Renal cortex interstitium (tissue), 15 donors: ENCODE measurements around the gene PSMG2. TPM values are rescaled to one million over a fixed set of nuclear protein-coding genes. Genes with fewer than 3 reads are reported as not detected.

Experiments
- DNase-seq, 11 donors: peaks; one replicate each; pipeline ENCODE4 v3.0.0-alpha.2; 2013; ENCODE audit warnings: low read depth in 9 of 11, low spot score in 4 of 11; ENCODE audit errors: extremely low read depth in 1 of 11
- long read RNA-seq, 16 experiments: transcript quantifications; one replicate each; lab custom pipeline, GENCODE V29; 2026
- polyA plus RNA-seq, 3 donors: library from polyadenylated mRNA; unstranded; fragments of 120-200 nt; gene quantifications; one replicate each; pipeline ENCODE4 v1.2.1, GENCODE V29; 2013; ENCODE audit not compliant: insufficient read length in 3 of 3

PSMG2 gene
- 10 to 100 TPM; 65.3 to 77.4 (median 76.7) TPM for polyA plus RNA-seq
- long read RNA-seq, donor 1, transcript PSMG2-201 (7 exons, 1,686 nt): major isoform, 30 of 30 reads
- long read RNA-seq, donor 1, partial matches to known transcripts: 0 of 30 reads
- long read RNA-seq, donor 1, other reads (novel, unspliced or antisense): 0 of 30 reads
- long read RNA-seq, donor 2, transcript PSMG2-201 (7 exons, 1,686 nt): major isoform, 21 of 24 reads
- long read RNA-seq, donor 2, partial matches to known transcripts: 0 of 24 reads
- long read RNA-seq, donor 2, other reads (novel, unspliced or antisense): 0 of 24 reads
- long read RNA-seq, donor 3, transcript PSMG2-201 (7 exons, 1,686 nt): major isoform, 49 of 55 reads
- long read RNA-seq, donor 3, partial matches to known transcripts: 0 of 55 reads
- long read RNA-seq, donor 3, other reads (novel, unspliced or antisense): 0 of 55 reads
- long read RNA-seq, donor 4, transcript PSMG2-201 (7 exons, 1,686 nt): major isoform, 22 of 26 reads
- long read RNA-seq, donor 4, partial matches to known transcripts: 0 of 26 reads
- long read RNA-seq, donor 4, other reads (novel, unspliced or antisense): 0 of 26 reads
- long read RNA-seq, donor 5: 0 reads
- long read RNA-seq, donor 6, transcript PSMG2-201 (7 exons, 1,686 nt): major isoform, 34 of 44 reads
- long read RNA-seq, donor 6, partial matches to known transcripts: 5 of 44 reads
- long read RNA-seq, donor 6, other reads (novel, unspliced or antisense): 5 of 44 reads
- long read RNA-seq, donor 7, transcript PSMG2-201 (7 exons, 1,686 nt): major isoform, 42 of 51 reads
- long read RNA-seq, donor 7, partial matches to known transcripts: 8 of 51 reads
- long read RNA-seq, donor 7, other reads (novel, unspliced or antisense): 0 of 51 reads
- long read RNA-seq, donor 8: 0 reads
- long read RNA-seq, donor 9, transcript PSMG2-201 (7 exons, 1,686 nt): major isoform, 27 of 30 reads
- long read RNA-seq, donor 9, partial matches to known transcripts: 0 of 30 reads
- long read RNA-seq, donor 9, other reads (novel, unspliced or antisense): 0 of 30 reads
- long read RNA-seq, donor 10, transcript PSMG2-201 (7 exons, 1,686 nt): major isoform, 39 of 41 reads
- long read RNA-seq, donor 10, partial matches to known transcripts: 0 of 41 reads
- long read RNA-seq, donor 10, other reads (novel, unspliced or antisense): 0 of 41 reads
- long read RNA-seq, donor 11, transcript PSMG2-201 (7 exons, 1,686 nt): major isoform, 26 of 29 reads
- long read RNA-seq, donor 11, partial matches to known transcripts: 0 of 29 reads
- long read RNA-seq, donor 11, other reads (novel, unspliced or antisense): 0 of 29 reads
- long read RNA-seq, donor 12, transcript PSMG2-201 (7 exons, 1,686 nt): major isoform, 12 of 15 reads
- long read RNA-seq, donor 12, partial matches to known transcripts: 0 of 15 reads
- long read RNA-seq, donor 12, other reads (novel, unspliced or antisense): 0 of 15 reads
- long read RNA-seq, donor 13: 0 reads
- long read RNA-seq, donor 14, transcript PSMG2-201 (7 exons, 1,686 nt): major isoform, 31 of 35 reads
- long read RNA-seq, donor 14, partial matches to known transcripts: 0 of 35 reads
- long read RNA-seq, donor 14, other reads (novel, unspliced or antisense): 0 of 35 reads
- long read RNA-seq, donor 15, transcript PSMG2-201 (7 exons, 1,686 nt): major isoform, 18 of 18 reads
- long read RNA-seq, donor 15, partial matches to known transcripts: 0 of 18 reads
- long read RNA-seq, donor 15, other reads (novel, unspliced or antisense): 0 of 18 reads
- long read RNA-seq, donor 16, transcript PSMG2-201 (7 exons, 1,686 nt): major isoform, 75 of 182 reads
- long read RNA-seq, donor 16, partial matches to known transcripts: 70 of 182 reads
- long read RNA-seq, donor 16, other reads (novel, unspliced or antisense): 29 of 182 reads

- DNase-seq: peak; percentile 61 to 88 (median 82)
These were observed at the start of gene PSMG2, which contains the start of gene CEP76 for GRCh38 chr18:12702221-12703095. Gene PSMG2, plus strand, starts transcription at chr18:12703042. Its CDS starts 66 bp downstream, at chr18:12703108. Gene CEP76, minus strand, starts transcription at chr18:12702723. Its CDS starts 175 bp downstream, at chr18:12702548.

- no peak for DNase-seq
These were observed 47.9 kb upstream of the PSMG2 start for GRCh38 chr18:12654971-12655370.

- DNase-seq: peak in 3 of 11 donors; percentile 9 to 28 (median 15)
These were observed 46.3 kb upstream of the PSMG2 start for GRCh38 chr18:12656605-12656937.

- peak in 6 of 11 donors; percentile 29 to 52 (median 36) for DNase-seq
These were observed 45.7 kb upstream of the PSMG2 start for GRCh38 chr18:12656938-12657683.

GRCh38 chr18:12657684-12658425, 45.0 kb upstream of the PSMG2 start, which contains the start of gene SPIRE1:
Gene SPIRE1, minus strand, starts transcription at chr18:12658107. Its CDS starts 241 bp downstream, at chr18:12657866.
- DNase-seq: peak in 6 of 11 donors; percentile 34 to 61 (median 54)

GRCh38 chr18:12658426-12659138, 44.3 kb upstream of the PSMG2 start:
- peak in 4 of 11 donors; percentile 10 to 35 (median 28) for DNase-seq

- DNase-seq: peak in 6 of 11 donors; percentile 50 to 69 (median 60)
These were observed 42.8 kb upstream of the PSMG2 start for GRCh38 chr18:12659904-12660605.

GRCh38 chr18:12668041-12668440, 34.8 kb upstream of the PSMG2 start:
- DNase-seq: no peak

GRCh38 chr18:12679183-12679786, 23.6 kb upstream of the PSMG2 start:
- DNase-seq: peak in 2 of 11 donors; percentile 6 to 19

- DNase-seq: no peak
These were observed 16.7 kb upstream of the PSMG2 start for GRCh38 chr18:12686100-12686499.

GRCh38 chr18:12689256-12689850, 13.5 kb upstream of the PSMG2 start:
- no peak for DNase-seq

GRCh38 chr18:12692206-12692605, 10.6 kb upstream of the PSMG2 start:
- no peak for DNase-seq

- no peak for DNase-seq
These were observed 8.8 kb upstream of the PSMG2 start for GRCh38 chr18:12694032-12694431.
